Stimulated activated CD8-positive, alpha-beta memory T cell treated with anti-CD3 and anti-CD28 coated beads, Interleukin-7, amount 100 ng/mL, for 1 hour (primary cell): ENCODE measurements around the gene TMEM131.
"Not testable (repeated sequence)": the region's sequence is repeated elsewhere in the genome, so short reads cannot be mapped to it uniquely, and the experiment has no call there.

Source experiments
- DNase-seq, 2 donors: peaks; one replicate each; pipeline ENCODE4 v3.0.0-alpha.2; 2020; ENCODE audit warnings: low read depth in 2 of 2

Gene TMEM131

GRCh38 chr2:97911206-97911921 is 84.4 kb downstream of the TMEM131 start:
- DNase-seq, result no peak

- no peak for DNase-seq
These were observed 85.1 kb downstream of the TMEM131 start for GRCh38 chr2:97910403-97911205.

GRCh38 chr2:97908208-97908676 is 87.5 kb downstream of the TMEM131 start:
- no peak for DNase-seq

- DNase-seq, result no peak
These were observed 88.2 kb downstream of the TMEM131 start for GRCh38 chr2:97907369-97908100.

GRCh38 chr2:97906307-97906706 is 89.4 kb downstream of the TMEM131 start:
- DNase-seq, result no peak

- no peak for DNase-seq
These were observed 90.5 kb downstream of the TMEM131 start for GRCh38 chr2:97905294-97905693.

GRCh38 chr2:97901862-97902261 is 93.9 kb downstream of the TMEM131 start:
- no peak for DNase-seq

- no peak for DNase-seq
These were observed 94.9 kb downstream of the TMEM131 start for GRCh38 chr2:97900806-97901205.

GRCh38 chr2:97893042-97893441 is 102.7 kb downstream of the TMEM131 start:
- not testable (repeated sequence) for DNase-seq

- no peak for DNase-seq
These were observed 104.1 kb downstream of the TMEM131 start for GRCh38 chr2:97891611-97892010.

GRCh38 chr2:97889156-97889555 is 106.6 kb downstream of the TMEM131 start:
- no peak for DNase-seq

- DNase-seq, result no peak
These were observed 109.9 kb downstream of the TMEM131 start for GRCh38 chr2:97885841-97886240.

GRCh38 chr2:97880334-97880733 is 115.4 kb downstream of the TMEM131 start:
- DNase-seq, result no peak

GRCh38 chr2:97878865-97879264 is 116.9 kb downstream of the TMEM131 start:
- DNase-seq, result no peak

- not testable (repeated sequence) for DNase-seq
These were observed 117.4 kb downstream of the TMEM131 start for GRCh38 chr2:97878317-97878716.

- DNase-seq, result no peak
These were observed 124.5 kb downstream of the TMEM131 start for GRCh38 chr2:97871096-97871780.

- peak in 1 of 2 donors; percentile 14 for DNase-seq
These were observed 125.3 kb downstream of the TMEM131 start for GRCh38 chr2:97870396-97870843.

- DNase-seq, result no peak
These were observed 125.9 kb downstream of the TMEM131 start for GRCh38 chr2:97869722-97870346.

GRCh38 chr2:97868986-97869721 is 126.6 kb downstream of the TMEM131 start:
- DNase-seq, result no peak

GRCh38 chr2:97863829-97864228 is 131.9 kb downstream of the TMEM131 start:
- DNase-seq, result no peak
